ENCODE data around the gene SPG21. TPM values are rescaled to one million over a fixed set of nuclear protein-coding genes. Genes with fewer than 3 reads are reported as not detected.

The SPG21 gene
- total RNA-seq, 1 experiment from 2014 or later = 66.6 TPM

- no peak overlapping the region for H3K56ac ChIP-seq (ENCODE audit: insufficient read length, low read depth, low read length)
- no peaks in the 10 kb centered on the region for H3K9me3 ChIP-seq (ENCODE audit: control insufficient read depth, low read depth, low read length)
- no peak overlapping the region for H3K27ac ChIP-seq (ENCODE audit: insufficient read length, low read depth, low read length)
- no peak overlapping the region for H2BK12ac ChIP-seq (ENCODE audit: insufficient read length, low read depth, low read length)
- no peak overlapping the region for H2BK120ac ChIP-seq (ENCODE audit: low read depth, low read length, poor library complexity, severe bottlenecking)
- no peak overlapping the region for H3T11ph ChIP-seq (ENCODE audit: low read length)
- H3K4me1 ChIP-seq (ENCODE audit: insufficient read depth, low read length) = no peaks in the 10 kb centered on the region; the same call in 1 of the 2 replicates
- no peaks in the 10 kb centered on the region for H3K9me3 Mint-ChIP-seq
- no peak overlapping the region for H3K14ac ChIP-seq (ENCODE audit: insufficient read depth, low read length)
- H3K18ac ChIP-seq (ENCODE audit: insufficient read length, low read depth, low read length) = no peak overlapping the region
- H3K4ac ChIP-seq (ENCODE audit: low read depth, low read length) = no peak overlapping the region
- H3K4me1 Mint-ChIP-seq = peaks cover 16% of the 10 kb centered on the region in 2 experiments
- no peaks in the 10 kb centered on the region for H3K79me2 ChIP-seq (ENCODE audit: insufficient read depth, low read length)
- H2BK15ac ChIP-seq (ENCODE audit: low read depth, low read length) = no peak overlapping the region
- H4K91ac ChIP-seq (ENCODE audit: insufficient read length, low read depth, low read length) = no peak overlapping the region
- no peak overlapping the region for H2BK20ac ChIP-seq (ENCODE audit: low read depth, low read length, poor library complexity, severe bottlenecking)
- no peak for TF ChIP-seq CTCF (conservative IDR thresholded peaks at IDR 0.05)
- no peaks in the 10 kb centered on the region for H3K27me3 ChIP-seq (ENCODE audit: insufficient read depth, low read length)
- H4K8ac ChIP-seq (replicated peaks; ENCODE audit: insufficient read length, low read depth, low read length) = no peak overlapping the region
- peaks cover 2 to 29% (median 28%) of the 10 kb centered on the region in 3 experiments; a peak in 5 of 7 replicates for H3K36me3 Mint-ChIP-seq (ENCODE audit: insufficient read depth in 1 of 3, low read depth in 3 of 3)
- no peak overlapping the region for H3K9ac ChIP-seq (ENCODE audit: extremely low read depth, insufficient read length, low read length)
- peak overlapping the region; percentile 83 for H3K4me2 ChIP-seq (ENCODE audit: insufficient read depth, insufficient read length, low read length)
- peaks cover 8% of the 10 kb centered on the region; the same call in 1 of the 2 replicates for H3K27me3 Mint-ChIP-seq (ENCODE audit: low read depth)
- H2AK5ac ChIP-seq (ENCODE audit: insufficient read length, low read length) = no peak overlapping the region
- no peak overlapping the region for H2AFZ ChIP-seq (ENCODE audit: low read length)
- no CpG with 5 or more reads among the region's 10 CpGs for WGBS (ENCODE audit: extremely low coverage, insufficient read length, low lambda C conversion rate)
- H4K5ac ChIP-seq (ENCODE audit: insufficient read length, low read depth, low read length) = no peak overlapping the region
- H3K23ac ChIP-seq (ENCODE audit: insufficient read length, low read depth, low read length) = no peak overlapping the region
- H2BK5ac ChIP-seq (ENCODE audit: insufficient read length, low read length) = no peak overlapping the region
- no peaks in the 10 kb centered on the region for H3K79me1 ChIP-seq (ENCODE audit: insufficient read depth, low read depth, low read length, poor library complexity, severe bottlenecking)
- no peaks in the 10 kb centered on the region for H3K23me2 ChIP-seq (ENCODE audit: insufficient read length, low read depth, low read length, poor library complexity, severe bottlenecking)
- DNase-seq = no peak
- H4K20me1 ChIP-seq (ENCODE audit: control insufficient read depth, insufficient read depth, insufficient read length) = no peaks in the 10 kb centered on the region
- peak overlapping the region in 2 of 3 experiments; percentile 3 to 44; a peak in 3 of 7 replicates for H3K27ac Mint-ChIP-seq
- peak overlapping the region; percentile 71 to 83 for H3K4me3 Mint-ChIP-seq
These were observed 38.6 kb upstream of the SPG21 start for GRCh38 chr15:65028338-65028737.
